Common myeloid progenitor, CD34-positive (primary cell): ENCODE results near the gene NRG3.

Experiments
- CTCF ChIA-PET: fragments of 350-600 bp; sonication (Branson Sonifier 250); formaldehyde crosslinking; loops from one replicate; lab custom pipeline; 2021; ENCODE audit warnings: antibody characterized with exemption; lab: Charles Lee
- POLR2A ChIA-PET: fragments of 350-600 bp; sonication (Branson Sonifier 250); formaldehyde crosslinking; loops from one replicate; lab custom pipeline; 2021; ENCODE audit warnings: antibody characterized with exemption; lab: Charles Lee
- DNase-seq, 3 donors: peaks; one replicate each; pipeline versions ENCODE4 v3.0.0 to v3.0.0-alpha.2; 2013
- H3K27ac ChIP-seq, 2 experiments: 1 replicate in 1 of 2; 2 replicates in 1 of 2; pipeline ENCODE4 v1.7.0; 2013; ENCODE audit warnings: inconsistent platforms in 2 of 2, low read length in 2 of 2, mild to moderate bottlenecking in 2 of 2, low read depth in 1 of 2, moderate library complexity in 1 of 2; ENCODE audit not compliant: severe bottlenecking in 2 of 2, insufficient read depth in 1 of 2, poor library complexity in 1 of 2
- H3K27me3 ChIP-seq, 5 experiments: replicated peaks in 2 of 5; 1 replicate in 3 of 5; 2 replicates in 2 of 5; pipeline versions ENCODE4 v1.6.1 to v1.7.0; 2013; ENCODE audit warnings: low read length in 4 of 5, mild to moderate bottlenecking in 2 of 5, moderate library complexity in 2 of 5, inconsistent platforms in 1 of 5; ENCODE audit not compliant: insufficient read depth in 5 of 5, control insufficient read depth in 4 of 5
- H3K36me3 ChIP-seq, 4 experiments: 1 replicate in 2 of 4; 2 replicates in 2 of 4; pipeline versions ENCODE4 v1.6.1 to v1.7.0; 2013; ENCODE audit warnings: low read length in 3 of 4, control low read depth in 1 of 4, mild to moderate bottlenecking in 1 of 4; ENCODE audit not compliant: control insufficient read depth in 4 of 4, insufficient read depth in 4 of 4
- H3K4me1 ChIP-seq, 4 experiments: 1 replicate in 3 of 4; 2 replicates in 1 of 4; pipeline versions ENCODE4 v1.6.1 to v1.7.1; 2013; ENCODE audit warnings: low read length in 3 of 4, mild to moderate bottlenecking in 3 of 4, control low read depth in 1 of 4, inconsistent platforms in 1 of 4, moderate library complexity in 1 of 4; ENCODE audit not compliant: control insufficient read depth in 4 of 4, insufficient read depth in 4 of 4; ENCODE audit errors: control extremely low read depth in 1 of 4
- H3K4me3 ChIP-seq, 7 experiments: 1 replicate in 4 of 7; 2 replicates in 3 of 7; pipeline versions ENCODE4 v1.5.1 to v1.7.0; 2013; ENCODE audit warnings: mild to moderate bottlenecking in 7 of 7, low read length in 6 of 7, moderate library complexity in 6 of 7, inconsistent platforms in 2 of 7, low read depth in 2 of 7, control low read depth in 1 of 7; ENCODE audit not compliant: insufficient read depth in 4 of 7, control insufficient read depth in 1 of 7; ENCODE audit errors: extremely low read depth in 1 of 7
- H3K9me3 ChIP-seq, 5 experiments: 1 replicate in 4 of 5; 2 replicates in 1 of 5; pipeline versions ENCODE4 v1.6.1 to v1.7.1; 2013; ENCODE audit warnings: low read length in 4 of 5, mild to moderate bottlenecking in 2 of 5, inconsistent platforms in 1 of 5, low read depth in 1 of 5, moderate library complexity in 1 of 5; ENCODE audit not compliant: control insufficient read depth in 4 of 5, insufficient read depth in 2 of 5; ENCODE audit errors: control extremely low read depth in 1 of 5
- WGBS: methylation state at CpG from one replicate; pipeline ENCODE4 v1.1.5; 2013; ENCODE audit not compliant: insufficient coverage; 5-methylcytosine and 5-hydroxymethylcytosine counted together

The NRG3 gene

DNA sequence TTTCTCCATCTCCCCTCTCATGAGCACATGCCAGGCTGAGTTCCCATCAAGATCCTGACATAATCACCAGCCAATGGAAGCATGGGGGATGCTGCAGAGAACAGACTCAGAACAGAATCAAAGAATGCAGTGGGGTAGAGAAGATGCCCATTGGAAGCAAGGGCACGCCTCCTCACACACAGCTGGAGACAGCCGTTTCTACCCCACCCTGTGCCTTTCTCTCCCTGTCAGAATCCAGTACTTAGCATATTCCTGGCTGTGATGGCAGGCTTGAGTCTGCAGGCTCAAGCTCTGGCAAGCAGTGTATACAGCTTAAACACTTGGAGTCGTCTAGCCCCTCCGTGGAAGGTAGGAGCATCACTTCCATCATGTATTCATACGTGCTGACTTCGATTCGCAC lies 867.9 kb downstream of the NRG3 start:
- DNase-seq, result no peak
- WGBS, result 89% methylated on average over 6 of the region's 7 CpGs
- Histone ChIP-seq H3K4me1 (no peaks in the 10 kb centered on the region), H3K27ac (no peak overlapping the region), H3K4me3 (no peak overlapping the region), H3K9me3 (no peaks in the 10 kb centered on the region), H3K27me3 (no peaks in the 10 kb centered on the region), H3K36me3 (no peaks in the 10 kb centered on the region)
- ChIA-PET CTCF (no interaction called here), POLR2A (no interaction called here)

GRCh38 chr10:82750538-82750937 lies 875.5 kb downstream of the NRG3 start:
- ChIA-PET POLR2A (no interaction called here), CTCF (no interaction called here)
- H3K27me3 ChIP-seq, result no peaks in the 10 kb centered on the region
- no peak for DNase-seq
- no peaks in the 10 kb centered on the region for H3K9me3 ChIP-seq
- no peak overlapping the region for H3K27ac ChIP-seq
- H3K36me3 ChIP-seq, result no peaks in the 10 kb centered on the region
- no peaks in the 10 kb centered on the region for H3K4me1 ChIP-seq
- H3K4me3 ChIP-seq, result no peak overlapping the region

GRCh38 chr10:82757397-82757796 lies 882.4 kb downstream of the NRG3 start:
- POLR2A ChIA-PET, result no interaction called here
- no peak overlapping the region for H3K27ac ChIP-seq
- WGBS, result 100% methylated on average over 1 of the region's 3 CpGs
- no peaks in the 10 kb centered on the region for H3K36me3 ChIP-seq
- no peak for DNase-seq
- H3K4me1 ChIP-seq, result no peaks in the 10 kb centered on the region
- CTCF ChIA-PET, result no interaction called here
- no peaks in the 10 kb centered on the region for H3K27me3 ChIP-seq
- H3K4me3 ChIP-seq, result no peak overlapping the region
- H3K9me3 ChIP-seq, result no peaks in the 10 kb centered on the region

GRCh38 chr10:82757901-82758300 lies 882.9 kb downstream of the NRG3 start:
- Histone ChIP-seq H3K27me3 (no peaks in the 10 kb centered on the region), H3K4me1 (no peaks in the 10 kb centered on the region), H3K4me3 (no peak overlapping the region), H3K36me3 (no peaks in the 10 kb centered on the region), H3K9me3 (no peaks in the 10 kb centered on the region), H3K27ac (no peak overlapping the region)
- DNase-seq, result no peak
- ChIA-PET CTCF (no interaction called here), POLR2A (no interaction called here)

DNA sequence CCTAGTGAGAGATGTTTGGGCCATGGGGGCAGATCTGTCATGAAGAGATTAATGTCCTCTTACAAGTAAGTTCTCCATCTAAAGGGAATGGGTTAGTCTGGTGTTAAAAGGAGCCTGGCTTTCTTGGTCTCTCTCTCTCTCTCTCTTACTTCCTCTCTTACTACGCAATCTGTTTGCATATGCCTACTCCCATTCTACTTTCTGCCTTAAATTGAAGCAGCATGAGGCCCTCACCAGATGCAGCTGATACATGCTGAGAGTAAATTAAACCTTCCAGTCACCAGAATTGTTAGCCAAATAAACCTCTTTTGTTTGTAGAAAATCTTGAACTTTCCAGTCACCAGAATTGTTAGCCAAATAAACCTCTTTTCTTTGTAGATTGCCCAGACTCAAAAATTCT lies 884.1 kb downstream of the NRG3 start:
- no peaks in the 10 kb centered on the region for H3K36me3 ChIP-seq
- POLR2A ChIA-PET, result no interaction called here
- no peak overlapping the region for H3K27ac ChIP-seq
- no peak overlapping the region for H3K4me3 ChIP-seq
- DNase-seq, result no peak
- H3K9me3 ChIP-seq, result no peaks in the 10 kb centered on the region
- CTCF ChIA-PET, result no interaction called here
- no peaks in the 10 kb centered on the region for H3K4me1 ChIP-seq
- H3K27me3 ChIP-seq, result no peaks in the 10 kb centered on the region
- WGBS, result no CpG with 5 or more reads among the region's 1 CpG

DNA sequence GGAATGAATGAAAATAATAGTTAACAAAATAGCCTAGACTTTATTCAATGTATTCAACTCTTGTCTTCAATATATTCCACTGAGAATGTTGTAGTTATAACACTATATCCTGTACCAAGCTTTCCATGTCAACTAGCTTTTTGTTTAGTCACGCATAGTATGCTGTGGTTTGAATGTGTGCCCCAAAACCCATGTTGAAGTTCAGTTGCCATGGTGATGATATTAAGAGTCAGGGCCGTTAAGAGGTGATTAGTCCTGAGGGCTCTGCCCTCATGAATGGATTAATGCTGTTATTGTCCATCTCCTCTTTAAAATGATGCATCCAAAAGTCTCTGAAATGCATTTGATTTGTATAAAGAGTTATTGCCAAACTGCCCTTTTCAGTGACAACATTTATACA lies 887.6 kb downstream of the NRG3 start:
- POLR2A ChIA-PET, result no interaction called here
- H3K4me3 ChIP-seq, result no peak overlapping the region
- no CpG with 5 or more reads among the region's 2 CpGs for WGBS
- no peaks in the 10 kb centered on the region for H3K4me1 ChIP-seq
- no peaks in the 10 kb centered on the region for H3K27me3 ChIP-seq
- H3K36me3 ChIP-seq, result no peaks in the 10 kb centered on the region
- CTCF ChIA-PET, result no interaction called here
- peaks cover 0 to 1% (median 0%) of the 10 kb centered on the region in 5 experiments for H3K9me3 ChIP-seq
- H3K27ac ChIP-seq, result no peak overlapping the region
- no peak for DNase-seq

DNA sequence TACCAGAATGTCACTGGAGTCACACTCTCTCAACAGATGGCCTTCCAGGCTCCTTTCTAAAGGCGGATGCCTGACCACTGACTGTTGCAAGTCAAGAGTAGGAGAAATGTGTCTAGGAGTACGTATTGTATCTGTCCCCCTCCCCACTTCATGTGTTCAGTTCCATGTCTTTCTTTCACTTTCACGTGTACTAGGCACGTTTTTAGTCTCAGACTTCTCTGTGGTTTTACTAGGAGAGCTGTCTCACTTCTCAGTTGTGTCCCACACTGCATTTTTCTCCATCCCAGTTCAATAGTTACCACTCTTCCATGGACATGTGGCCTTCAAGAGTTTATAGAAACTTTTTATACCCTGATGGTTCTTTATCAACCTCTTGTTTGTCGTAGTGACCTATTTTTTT lies 893.0 kb downstream of the NRG3 start:
- H3K27ac ChIP-seq, result no peak overlapping the region
- H3K4me1 ChIP-seq, result no peaks in the 10 kb centered on the region
- ChIA-PET POLR2A (no interaction called here), CTCF (no interaction called here)
- H3K27me3 ChIP-seq, result no peaks in the 10 kb centered on the region
- H3K9me3 ChIP-seq, result peaks cover 0 to 1% (median 0%) of the 10 kb centered on the region in 5 experiments
- no peaks in the 10 kb centered on the region for H3K36me3 ChIP-seq
- no peak overlapping the region for H3K4me3 ChIP-seq
- no peak for DNase-seq
- WGBS, result 90% methylated on average over 4 of the region's 5 CpGs
